ENCODE measurements around the gene KPNA6. TPM values are rescaled to one million over a fixed set of nuclear protein-coding genes. Genes with fewer than 3 reads are reported as not detected.

KPNA6 gene
- total RNA-seq, 6 experiments from 2014 or later, result 116 to 132 (median 122) TPM

DNA sequence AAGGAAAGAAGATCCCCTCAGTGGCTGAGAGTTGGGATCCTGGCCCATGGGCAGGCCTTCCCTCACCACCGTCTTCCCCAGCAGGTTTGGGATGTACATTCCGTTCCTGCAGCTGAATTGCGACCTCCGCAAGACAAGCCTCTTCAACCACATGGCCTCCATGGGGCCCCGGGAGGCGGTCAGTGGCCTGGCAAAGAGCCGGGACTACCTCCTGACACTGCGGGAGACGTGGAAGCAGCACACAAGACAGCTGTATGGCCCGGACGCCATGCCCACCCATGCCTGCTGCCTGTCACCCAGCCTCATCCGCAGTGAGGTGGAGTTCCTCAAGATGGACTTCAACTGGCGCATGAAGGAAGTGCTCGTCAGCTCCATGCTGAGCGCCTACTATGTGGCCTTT lies 16.3 kb upstream of the KPNA6 start:
- no peaks in the 10 kb centered on the region for H3K9me3 Mint-ChIP-seq
- DNase-seq, result no peak
- no peaks in the 10 kb centered on the region; the same call in 1 of the 2 replicates for H3K27me3 Mint-ChIP-seq (ENCODE audit: insufficient read depth)
- H3K36me3 Mint-ChIP-seq (ENCODE audit: low read depth), result peaks cover 23% of the 10 kb centered on the region
- no peak overlapping the region for H3K27ac Mint-ChIP-seq
- H3K4me1 Mint-ChIP-seq (ENCODE audit: low read depth), result no peaks in the 10 kb centered on the region
- H3K4me3 Mint-ChIP-seq, result no peak overlapping the region
- TF ChIP-seq, protein P1, sequence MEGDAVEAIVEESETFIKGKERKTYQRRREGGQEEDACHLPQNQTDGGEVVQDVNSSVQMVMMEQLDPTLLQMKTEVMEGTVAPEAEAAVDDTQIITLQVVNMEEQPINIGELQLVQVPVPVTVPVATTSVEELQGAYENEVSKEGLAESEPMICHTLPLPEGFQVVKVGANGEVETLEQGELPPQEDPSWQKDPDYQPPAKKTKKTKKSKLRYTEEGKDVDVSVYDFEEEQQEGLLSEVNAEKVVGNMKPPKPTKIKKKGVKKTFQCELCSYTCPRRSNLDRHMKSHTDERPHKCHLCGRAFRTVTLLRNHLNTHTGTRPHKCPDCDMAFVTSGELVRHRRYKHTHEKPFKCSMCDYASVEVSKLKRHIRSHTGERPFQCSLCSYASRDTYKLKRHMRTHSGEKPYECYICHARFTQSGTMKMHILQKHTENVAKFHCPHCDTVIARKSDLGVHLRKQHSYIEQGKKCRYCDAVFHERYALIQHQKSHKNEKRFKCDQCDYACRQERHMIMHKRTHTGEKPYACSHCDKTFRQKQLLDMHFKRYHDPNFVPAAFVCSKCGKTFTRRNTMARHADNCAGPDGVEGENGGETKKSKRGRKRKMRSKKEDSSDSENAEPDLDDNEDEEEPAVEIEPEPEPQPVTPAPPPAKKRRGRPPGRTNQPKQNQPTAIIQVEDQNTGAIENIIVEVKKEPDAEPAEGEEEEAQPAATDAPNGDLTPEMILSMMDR (IDR thresholded peaks at IDR 0.05), result no peak

DNA sequence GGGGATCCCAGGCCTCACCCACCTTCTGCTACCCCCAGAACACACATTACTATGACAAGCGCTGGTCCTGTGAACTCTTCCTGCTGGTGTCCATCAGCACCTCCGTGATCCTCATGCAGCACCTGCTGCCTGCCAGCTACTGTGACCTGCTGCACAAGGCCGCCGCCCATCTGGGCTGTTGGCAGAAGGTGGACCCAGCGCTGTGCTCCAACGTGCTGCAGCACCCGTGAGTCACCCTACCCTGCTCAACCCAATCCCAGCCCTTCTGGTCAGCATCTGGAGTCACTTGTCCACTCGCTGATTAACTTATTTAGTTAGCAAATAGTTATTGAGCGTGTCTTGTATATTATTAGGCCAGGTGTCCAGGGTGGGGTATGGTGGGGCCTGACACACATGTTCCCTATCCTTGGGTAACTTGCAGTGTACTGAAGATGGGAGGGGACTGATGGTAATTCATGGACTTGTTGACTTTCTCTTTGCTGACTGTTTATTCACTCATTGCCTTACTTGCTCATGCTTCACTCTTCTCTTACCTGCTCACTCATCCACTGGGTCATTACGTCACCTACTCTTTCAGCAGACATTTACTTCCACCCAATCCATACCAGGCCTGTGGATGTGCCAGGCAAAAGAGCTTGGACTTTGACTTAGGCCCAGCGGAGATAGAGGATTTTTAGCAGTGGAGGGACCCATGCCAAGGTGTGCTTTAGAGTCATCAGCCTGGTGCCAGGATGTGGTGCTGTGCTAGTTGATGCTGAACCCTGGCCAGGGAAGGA lies 12.9 kb upstream of the KPNA6 start:
- Mint-ChIP-seq H3K27ac (no peak overlapping the region), H3K27me3 (ENCODE audit: insufficient read depth) (no peaks in the 10 kb centered on the region)
- DNase-seq, result no peak

DNA sequence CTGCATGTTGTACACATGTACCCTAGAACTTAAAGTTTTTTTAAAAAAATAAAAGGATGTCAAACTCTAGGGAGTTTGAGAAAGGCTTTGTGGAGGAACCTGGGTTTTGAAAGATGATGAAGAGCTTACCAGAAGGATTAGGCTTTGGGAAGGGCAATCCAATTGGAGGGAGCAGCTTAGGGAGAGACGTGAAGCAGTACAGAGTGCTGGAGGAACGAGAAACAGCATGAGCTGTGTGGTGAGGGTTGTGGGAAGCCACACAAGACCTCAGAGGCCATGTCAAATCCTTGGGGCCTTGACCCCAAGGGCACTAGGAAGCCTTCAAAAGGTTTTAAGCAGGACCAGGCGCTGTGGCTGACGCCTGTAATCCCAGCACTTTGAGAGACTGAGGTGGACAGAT lies 8.4 kb upstream of the KPNA6 start:
- peaks cover 42% of the 10 kb centered on the region for H3K36me3 Mint-ChIP-seq (ENCODE audit: low read depth)
- peaks cover 31% of the 10 kb centered on the region for H3K4me1 Mint-ChIP-seq (ENCODE audit: low read depth)
- H3K27me3 Mint-ChIP-seq (ENCODE audit: insufficient read depth), result 0 out of 2 replicates have a peak, but pooled peaks cover 5% of the 10 kb centered on the region
- H3K9me3 Mint-ChIP-seq, result no peaks in the 10 kb centered on the region
- DNase-seq, result no peak
- TF ChIP-seq, protein P1 (IDR thresholded peaks at IDR 0.05), result no peak
- no peak overlapping the region for H3K4me3 Mint-ChIP-seq
- H3K27ac Mint-ChIP-seq, result no peak overlapping the region

More for the DNA sequence above, 12.9 kb upstream of the KPNA6 start:
- Mint-ChIP-seq H3K36me3 (ENCODE audit: low read depth) (peaks cover 39% of the 10 kb centered on the region), H3K4me3 (no peak overlapping the region), H3K4me1 (ENCODE audit: low read depth) (peaks cover 7% of the 10 kb centered on the region), H3K9me3 (no peaks in the 10 kb centered on the region)
- TF ChIP-seq, protein P1 (IDR thresholded peaks at IDR 0.05), result no peak

DNA sequence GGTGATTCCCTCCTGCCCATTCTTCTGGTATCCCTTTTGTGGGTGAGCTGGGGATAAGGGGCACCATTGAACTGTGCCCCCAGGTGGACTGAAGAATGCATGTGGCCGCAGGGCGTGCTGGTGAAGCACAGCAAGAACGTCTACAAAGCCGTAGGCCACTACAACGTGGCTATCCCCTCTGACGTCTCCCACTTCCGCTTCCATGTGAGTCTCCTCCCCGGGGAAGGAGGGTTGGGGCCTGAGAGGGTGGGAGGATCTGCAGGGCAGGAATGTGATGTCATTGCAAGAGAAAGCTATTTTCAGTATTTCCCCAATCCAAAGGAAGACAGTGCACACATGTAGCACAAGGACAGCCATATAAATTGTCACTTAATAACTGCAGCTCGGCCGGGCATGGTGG lies 7.5 kb upstream of the KPNA6 start:
- DNase-seq, result no peak
- Mint-ChIP-seq H3K36me3 (ENCODE audit: low read depth) (peaks cover 32% of the 10 kb centered on the region), H3K4me1 (ENCODE audit: low read depth) (peaks cover 31% of the 10 kb centered on the region), H3K27ac (peak overlapping the region; percentile 80), H3K27me3 (ENCODE audit: insufficient read depth) (0 out of 2 replicates have a peak, but pooled peaks cover 5% of the 10 kb centered on the region), H3K4me3 (peak overlapping the region; percentile 66; the same call in 1 of the 2 replicates), H3K9me3 (no peaks in the 10 kb centered on the region)
- TF ChIP-seq, protein P1 (IDR thresholded peaks at IDR 0.05), result no peak

DNA sequence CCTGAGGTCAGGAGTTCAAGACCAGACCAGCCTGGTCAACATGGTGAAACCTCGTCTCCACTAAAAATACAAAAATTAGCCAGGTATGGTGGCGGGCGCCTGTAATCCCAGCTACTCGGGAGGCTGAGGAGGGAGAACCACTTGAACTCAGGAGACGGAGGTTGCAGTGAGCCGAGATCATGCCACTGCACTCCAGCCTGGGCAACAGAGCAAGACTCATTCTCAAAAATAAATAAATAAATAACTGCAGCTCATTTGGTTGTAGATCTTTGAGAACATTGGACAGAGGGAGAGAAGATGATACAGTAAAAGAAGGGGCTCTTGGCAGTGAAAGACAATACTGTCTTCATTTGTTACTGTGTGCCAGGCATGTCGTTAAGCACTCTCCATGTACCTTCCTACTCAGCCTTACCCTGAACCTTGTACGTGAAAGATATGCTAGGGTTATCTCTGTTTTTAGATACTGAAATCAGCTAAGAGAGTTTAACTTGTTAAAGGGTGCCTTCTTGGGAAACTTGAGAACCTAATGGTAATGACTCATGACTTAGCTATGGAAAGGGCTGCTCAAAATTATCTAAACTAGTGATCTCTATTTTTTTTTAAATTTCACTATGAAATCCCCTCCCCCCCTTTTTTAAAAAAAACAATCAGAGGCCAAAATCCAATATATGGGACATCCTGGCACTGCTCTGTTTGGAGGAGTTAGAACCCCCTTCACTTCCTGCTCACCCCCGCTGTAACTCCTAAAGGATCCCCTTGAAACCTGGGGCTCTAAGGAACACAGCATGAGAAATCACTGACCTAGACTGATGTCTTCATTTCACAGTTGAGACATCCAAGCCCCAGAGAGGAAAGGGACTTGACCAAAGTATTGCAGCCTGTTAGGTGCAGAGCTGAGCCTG lies 6.8 kb upstream of the KPNA6 start:
- Mint-ChIP-seq H3K9me3 (no peaks in the 10 kb centered on the region), H3K4me1 (ENCODE audit: low read depth) (peaks cover 31% of the 10 kb centered on the region), H3K4me3 (peak overlapping the region; percentile 66), H3K36me3 (ENCODE audit: low read depth) (peaks cover 25% of the 10 kb centered on the region), H3K27ac (peak overlapping the region; percentile 80), H3K27me3 (ENCODE audit: insufficient read depth) (0 out of 2 replicates have a peak, but pooled peaks cover 5% of the 10 kb centered on the region)
- peak; percentile 66 for DNase-seq
- TF ChIP-seq, protein P1 (IDR thresholded peaks at IDR 0.05), result no peak

Measured in HFFc6 (cell line).